ENCODE results near the gene YWHAE.
"Not testable (repeated sequence)": the region's sequence is repeated elsewhere in the genome, so short reads cannot be mapped to it uniquely, and the experiment has no call there.

Gene YWHAE

GRCh38 chr17:1431631-1432104 lies 31.6 kb upstream of the YWHAE start:
- no peaks in the 10 kb centered on the region for H3K9me3 ChIP-seq (ENCODE audit: control insufficient read depth in 2 of 2, low read length in 2 of 2)
- no peak overlapping the region for H3K9ac ChIP-seq (ENCODE audit: low read length in 2 of 2)
- peaks cover 11 to 22% of the 10 kb centered on the region in 2 donors for H3K36me3 ChIP-seq (ENCODE audit: control insufficient read depth in 2 of 2, insufficient read depth in 2 of 2, low read length in 2 of 2)
- H3K4me3 ChIP-seq (ENCODE audit: low read length in 2 of 2): no peak overlapping the region
- no peak overlapping the region for H3K27ac ChIP-seq (ENCODE audit: low read length)
- H3K4me1 ChIP-seq (ENCODE audit: control insufficient read depth, insufficient read depth, low read length): peaks cover 8% of the 10 kb centered on the region
- no peaks in the 10 kb centered on the region for H3K27me3 ChIP-seq (ENCODE audit: control insufficient read depth in 1 of 2, insufficient read depth in 2 of 2, low read length in 2 of 2)

GRCh38 chr17:1423456-1424135 lies 23.6 kb upstream of the YWHAE start:
- H3K36me3 ChIP-seq (ENCODE audit: control insufficient read depth in 2 of 2, insufficient read depth in 2 of 2, low read length in 2 of 2): peaks cover 17 to 25% of the 10 kb centered on the region in 2 donors
- no peaks in the 10 kb centered on the region for H3K27me3 ChIP-seq (ENCODE audit: control insufficient read depth in 1 of 2, insufficient read depth in 2 of 2, low read length in 2 of 2)
- no peak overlapping the region for H3K27ac ChIP-seq (ENCODE audit: low read length)
- no peaks in the 10 kb centered on the region for H3K4me1 ChIP-seq (ENCODE audit: control insufficient read depth, insufficient read depth, low read length)
- no peak overlapping the region for H3K4me3 ChIP-seq (ENCODE audit: low read length in 2 of 2)
- H3K9me3 ChIP-seq (ENCODE audit: control insufficient read depth in 2 of 2, low read length in 2 of 2): no peaks in the 10 kb centered on the region
- H3K9ac ChIP-seq (ENCODE audit: low read length in 2 of 2): no peak overlapping the region

- Histone ChIP-seq H3K27me3 (ENCODE audit: control insufficient read depth in 1 of 2, insufficient read depth in 2 of 2, low read length in 2 of 2) (no peaks in the 10 kb centered on the region), H3K36me3 (ENCODE audit: control insufficient read depth in 2 of 2, insufficient read depth in 2 of 2, low read length in 2 of 2) (peaks cover 17 to 25% of the 10 kb centered on the region in 2 donors), H3K9me3 (ENCODE audit: control insufficient read depth in 2 of 2, low read length in 2 of 2) (no peaks in the 10 kb centered on the region), H3K9ac (ENCODE audit: low read length in 2 of 2) (no peak overlapping the region), H3K4me3 (ENCODE audit: low read length in 2 of 2) (no peak overlapping the region), H3K4me1 (ENCODE audit: control insufficient read depth, insufficient read depth, low read length) (no peaks in the 10 kb centered on the region), H3K27ac (ENCODE audit: low read length) (no peak overlapping the region)
Measured at GRCh38 chr17:1422885-1423284, 22.9 kb upstream of the YWHAE start.

GRCh38 chr17:1421470-1421869 lies 21.4 kb upstream of the YWHAE start:
- Histone ChIP-seq H3K27ac (ENCODE audit: low read length) (no peak overlapping the region), H3K9me3 (ENCODE audit: control insufficient read depth in 2 of 2, low read length in 2 of 2) (no peaks in the 10 kb centered on the region), H3K27me3 (ENCODE audit: control insufficient read depth in 1 of 2, insufficient read depth in 2 of 2, low read length in 2 of 2) (no peaks in the 10 kb centered on the region), H3K9ac (ENCODE audit: low read length in 2 of 2) (no peak overlapping the region), H3K36me3 (ENCODE audit: control insufficient read depth in 2 of 2, insufficient read depth in 2 of 2, low read length in 2 of 2) (peaks cover 17 to 25% of the 10 kb centered on the region in 2 donors), H3K4me3 (ENCODE audit: low read length in 2 of 2) (no peak overlapping the region), H3K4me1 (ENCODE audit: control insufficient read depth, insufficient read depth, low read length) (no peaks in the 10 kb centered on the region)

- Histone ChIP-seq H3K4me1 (ENCODE audit: control insufficient read depth, insufficient read depth, low read length) (no peaks in the 10 kb centered on the region), H3K36me3 (ENCODE audit: control insufficient read depth in 2 of 2, insufficient read depth in 2 of 2, low read length in 2 of 2) (peaks cover 17 to 24% of the 10 kb centered on the region in 2 donors), H3K27me3 (ENCODE audit: control insufficient read depth in 1 of 2, insufficient read depth in 2 of 2, low read length in 2 of 2) (no peaks in the 10 kb centered on the region), H3K27ac (ENCODE audit: low read length) (no peak overlapping the region), H3K9me3 (ENCODE audit: control insufficient read depth in 2 of 2, low read length in 2 of 2) (no peaks in the 10 kb centered on the region), H3K9ac (ENCODE audit: low read length in 2 of 2) (no peak overlapping the region), H3K4me3 (ENCODE audit: low read length in 2 of 2) (no peak overlapping the region)
Measured at GRCh38 chr17:1420981-1421380, 21.0 kb upstream of the YWHAE start.

- no peak overlapping the region for H3K4me3 ChIP-seq (ENCODE audit: low read length in 2 of 2)
- no peaks in the 10 kb centered on the region for H3K4me1 ChIP-seq (ENCODE audit: control insufficient read depth, insufficient read depth, low read length)
- peaks cover 13 to 19% of the 10 kb centered on the region in 2 donors for H3K36me3 ChIP-seq (ENCODE audit: control insufficient read depth in 2 of 2, insufficient read depth in 2 of 2, low read length in 2 of 2)
- no peaks in the 10 kb centered on the region for H3K27me3 ChIP-seq (ENCODE audit: control insufficient read depth in 1 of 2, insufficient read depth in 2 of 2, low read length in 2 of 2)
- no peak overlapping the region for H3K27ac ChIP-seq (ENCODE audit: low read length)
- no peaks in the 10 kb centered on the region for H3K9me3 ChIP-seq (ENCODE audit: control insufficient read depth in 2 of 2, low read length in 2 of 2)
- no peak overlapping the region for H3K9ac ChIP-seq (ENCODE audit: low read length in 2 of 2)
Measured at GRCh38 chr17:1420163-1420562, 20.1 kb upstream of the YWHAE start.

- H3K36me3 ChIP-seq (ENCODE audit: control insufficient read depth in 2 of 2, insufficient read depth in 2 of 2, low read length in 2 of 2): peaks cover 12 to 13% of the 10 kb centered on the region in 2 donors
- not testable (repeated sequence) for H3K27ac ChIP-seq (ENCODE audit: low read length); H3K4me1 ChIP-seq (ENCODE audit: control insufficient read depth, insufficient read depth, low read length); H3K9me3 ChIP-seq (ENCODE audit: control insufficient read depth in 2 of 2, low read length in 2 of 2); H3K9ac ChIP-seq (ENCODE audit: low read length in 2 of 2); H3K27me3 ChIP-seq (ENCODE audit: control insufficient read depth in 1 of 2, insufficient read depth in 2 of 2, low read length in 2 of 2); H3K4me3 ChIP-seq (ENCODE audit: low read length in 2 of 2)
Measured at GRCh38 chr17:1418476-1418875, 18.5 kb upstream of the YWHAE start.

GRCh38 chr17:1416414-1416813 lies 16.4 kb upstream of the YWHAE start:
- Histone ChIP-seq H3K27me3 (ENCODE audit: control insufficient read depth in 1 of 2, insufficient read depth in 2 of 2, low read length in 2 of 2) (no peaks in the 10 kb centered on the region), H3K27ac (ENCODE audit: low read length) (no peak overlapping the region), H3K4me1 (ENCODE audit: control insufficient read depth, insufficient read depth, low read length) (peaks cover 8% of the 10 kb centered on the region), H3K9me3 (ENCODE audit: control insufficient read depth in 2 of 2, low read length in 2 of 2) (no peaks in the 10 kb centered on the region), H3K36me3 (ENCODE audit: control insufficient read depth in 2 of 2, insufficient read depth in 2 of 2, low read length in 2 of 2) (peaks cover 0 to 3% of the 10 kb centered on the region in 2 donors), H3K9ac (ENCODE audit: low read length in 2 of 2) (no peak overlapping the region), H3K4me3 (ENCODE audit: low read length in 2 of 2) (no peak overlapping the region)

GRCh38 chr17:1414634-1415033 lies 14.6 kb upstream of the YWHAE start:
- no peaks in the 10 kb centered on the region for H3K27me3 ChIP-seq (ENCODE audit: control insufficient read depth in 1 of 2, insufficient read depth in 2 of 2, low read length in 2 of 2)
- no peaks in the 10 kb centered on the region for H3K36me3 ChIP-seq (ENCODE audit: control insufficient read depth in 2 of 2, insufficient read depth in 2 of 2, low read length in 2 of 2)
- H3K9ac ChIP-seq (ENCODE audit: low read length in 2 of 2): no peak overlapping the region
- no peak overlapping the region for H3K4me3 ChIP-seq (ENCODE audit: low read length in 2 of 2)
- H3K4me1 ChIP-seq (ENCODE audit: control insufficient read depth, insufficient read depth, low read length): peaks cover 8% of the 10 kb centered on the region
- no peaks in the 10 kb centered on the region for H3K9me3 ChIP-seq (ENCODE audit: control insufficient read depth in 2 of 2, low read length in 2 of 2)
- no peak overlapping the region for H3K27ac ChIP-seq (ENCODE audit: low read length)

GRCh38 chr17:1414001-1414574 lies 14.1 kb upstream of the YWHAE start:
- H3K27ac ChIP-seq (ENCODE audit: low read length): no peak overlapping the region
- H3K4me3 ChIP-seq (ENCODE audit: low read length in 2 of 2): no peak overlapping the region
- H3K36me3 ChIP-seq (ENCODE audit: control insufficient read depth in 2 of 2, insufficient read depth in 2 of 2, low read length in 2 of 2): no peaks in the 10 kb centered on the region
- H3K4me1 ChIP-seq (ENCODE audit: control insufficient read depth, insufficient read depth, low read length): peaks cover 8% of the 10 kb centered on the region
- H3K27me3 ChIP-seq (ENCODE audit: control insufficient read depth in 1 of 2, insufficient read depth in 2 of 2, low read length in 2 of 2): no peaks in the 10 kb centered on the region
- H3K9me3 ChIP-seq (ENCODE audit: control insufficient read depth in 2 of 2, low read length in 2 of 2): no peaks in the 10 kb centered on the region
- H3K9ac ChIP-seq (ENCODE audit: low read length in 2 of 2): no peak overlapping the region

GRCh38 chr17:1413281-1413791 lies 13.3 kb upstream of the YWHAE start:
- H3K9ac ChIP-seq (ENCODE audit: low read length in 2 of 2): no peak overlapping the region
- H3K4me3 ChIP-seq (ENCODE audit: low read length in 2 of 2): no peak overlapping the region
- no peaks in the 10 kb centered on the region for H3K36me3 ChIP-seq (ENCODE audit: control insufficient read depth in 2 of 2, insufficient read depth in 2 of 2, low read length in 2 of 2)
- no peak overlapping the region for H3K27ac ChIP-seq (ENCODE audit: low read length)
- H3K9me3 ChIP-seq (ENCODE audit: control insufficient read depth in 2 of 2, low read length in 2 of 2): no peaks in the 10 kb centered on the region
- H3K27me3 ChIP-seq (ENCODE audit: control insufficient read depth in 1 of 2, insufficient read depth in 2 of 2, low read length in 2 of 2): no peaks in the 10 kb centered on the region
- peaks cover 8% of the 10 kb centered on the region for H3K4me1 ChIP-seq (ENCODE audit: control insufficient read depth, insufficient read depth, low read length)
